OCI-LY7 (cell line): ENCODE measurements around the gene YAF2. TPM values are rescaled to one million over a fixed set of nuclear protein-coding genes. Genes with fewer than 3 reads are reported as not detected.
"Not testable (repeated sequence)": the region's sequence is repeated elsewhere in the genome, so short reads cannot be mapped to it uniquely, and the experiment has no call there.

Experiments
- BruUV-seq: library from RNA; stranded (reverse); fragments of 400-500 nt; replicated peaks from 2 replicates; lab custom pipeline; 2021; lab: Mats Ljungman, UMichigan
- CTCF ChIA-PET: fragments of 300-600 bp; sonication (Branson Sonifier 250); formaldehyde crosslinking; loops from one replicate; lab custom pipeline; 2022; ENCODE audit warnings: antibody characterized with exemption; ENCODE audit not compliant: unreplicated experiment; lab: Charles Lee
- POLR2A ChIA-PET: fragments of 300-600 bp; sonication (Branson Sonifier 250); formaldehyde crosslinking; loops from one replicate; lab custom pipeline; 2022; ENCODE audit warnings: antibody characterized with exemption; lab: Charles Lee
- DNase-seq: peaks from one replicate; pipeline ENCODE4 v3.0.0-alpha.2; 2015; ENCODE audit warnings: low spot score
- H2AFZ ChIP-seq: fragments of 200-600 bp; sonication (generic), shearing (Covaris generic); 2 replicates; pipeline ENCODE4 v1.6.1; 2014; ENCODE audit warnings: mild to moderate bottlenecking, antibody characterized with exemption, low read length, moderate library complexity
- H3K27ac ChIP-seq: fragments of 200-600 bp; sonication (generic); 2 replicates; pipeline ENCODE4 v1.5.1; 2014; ENCODE audit warnings: mixed run types, low read depth, mild to moderate bottlenecking, moderate library complexity, low read length, inconsistent platforms; ENCODE audit not compliant: poor library complexity, severe bottlenecking
- H3K36me3 ChIP-seq: fragments of 200-600 bp; sonication (generic); 2 replicates; pipeline ENCODE4 v1.6.1; 2014; ENCODE audit warnings: mild to moderate bottlenecking, antibody characterized with exemption, low read length, moderate library complexity, mixed read lengths; ENCODE audit not compliant: insufficient read depth
- H3K4me1 ChIP-seq: fragments of 200-600 bp; sonication (generic); 2 replicates; pipeline ENCODE4 v1.5.1; 2014; ENCODE audit warnings: mild to moderate bottlenecking, low read length; ENCODE audit not compliant: insufficient read depth, poor library complexity, severe bottlenecking
- H3K4me2 ChIP-seq: fragments of 200-600 bp; sonication (generic); 2 replicates; pipeline ENCODE4 v1.6.1; 2014; ENCODE audit warnings: mild to moderate bottlenecking, low read length
- H3K4me3 ChIP-seq: fragments of 200-600 bp; sonication (generic); 2 replicates; pipeline ENCODE4 v1.5.1; 2014; ENCODE audit warnings: mild to moderate bottlenecking, low read depth, low read length; ENCODE audit not compliant: poor library complexity, severe bottlenecking
- H3K79me2 ChIP-seq: fragments of 200-600 bp; sonication (generic); 2 replicates; pipeline ENCODE4 v1.6.1; 2016; ENCODE audit warnings: low read depth, mild to moderate bottlenecking, low read length, moderate library complexity, mixed read lengths; ENCODE audit not compliant: insufficient read depth
- H3K9me2 ChIP-seq: fragments of 200-600 bp; sonication (generic); 2 replicates; pipeline ENCODE4 v1.6.1; 2016; ENCODE audit warnings: mild to moderate bottlenecking, low read length, mixed read lengths; ENCODE audit not compliant: insufficient read depth
- H3K9me3 ChIP-seq: fragments of 200-600 bp; sonication (generic); 2 replicates; pipeline ENCODE4 v1.6.1; 2014; ENCODE audit warnings: mild to moderate bottlenecking, mixed run types, low read length, mixed read lengths
- H4K20me1 ChIP-seq: fragments of 200-600 bp; sonication (generic); 2 replicates; pipeline ENCODE4 v1.6.1; 2014; ENCODE audit warnings: mild to moderate bottlenecking, antibody characterized with exemption, low read length, moderate library complexity, mixed read lengths; ENCODE audit not compliant: insufficient read depth
- CTCF ChIP-seq: fragments of 200-600 bp; sonication (generic); conservative IDR thresholded peaks from 2 replicates; pipeline ENCODE4 v1.5.1; 2014; ENCODE audit warnings: mild to moderate bottlenecking, antibody characterized with exemption, low read length, moderate library complexity, mixed read lengths
- EZH2phosphoT487 ChIP-seq: fragments of 200-600 bp; sonication (generic); IDR thresholded peaks from 2 replicates; pipeline ENCODE4 v1.6.1; 2018; ENCODE audit warnings: low read depth, borderline replicate concordance, mild to moderate bottlenecking, mixed run types, antibody characterized with exemption, low read length, moderate library complexity, mixed read lengths
- intact Hi-C: fragments of 100-400 bp; cut with micrococcal nuclease; formaldehyde crosslinking; loops from one replicate; pipeline ENCODE4 v1.10.0; 2022; ENCODE audit not compliant: unreplicated experiment
- total RNA-seq, 2 experiments: library from RNA; depleted of rRNA in 1 of 2; stranded (reverse); fragments of >200 nt in 1 of 2; shearing (Covaris generic) in 1 of 2; gene quantifications; 2 replicates each; pipeline ENCODE4 v1.2.3, GENCODE V29; 2014 to 2022

The YAF2 gene
- total RNA-seq, 2 experiments from 2014 or later = 16.2 to 43.6 TPM

DNA sequence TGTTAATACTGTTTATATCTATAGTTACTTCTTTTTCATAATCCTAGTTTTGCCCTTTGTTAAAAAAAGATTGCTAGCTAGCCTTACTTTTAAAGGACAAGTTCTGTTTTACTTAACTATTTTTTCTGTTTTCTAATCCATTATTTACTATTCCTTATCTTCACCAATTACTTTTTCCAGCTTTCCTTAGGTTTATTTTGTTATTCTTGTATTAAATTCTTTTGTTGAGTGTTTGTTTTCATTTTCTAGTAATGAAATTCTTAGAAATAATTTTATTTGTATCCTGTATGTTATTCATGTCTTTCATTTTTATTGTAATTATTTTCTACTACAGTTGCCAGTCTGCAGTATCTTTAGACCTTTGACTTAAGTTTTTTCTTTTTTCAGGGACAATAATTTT is 47.7 kb downstream of the YAF2 start:
- CTCF ChIA-PET = no interaction called here

DNA sequence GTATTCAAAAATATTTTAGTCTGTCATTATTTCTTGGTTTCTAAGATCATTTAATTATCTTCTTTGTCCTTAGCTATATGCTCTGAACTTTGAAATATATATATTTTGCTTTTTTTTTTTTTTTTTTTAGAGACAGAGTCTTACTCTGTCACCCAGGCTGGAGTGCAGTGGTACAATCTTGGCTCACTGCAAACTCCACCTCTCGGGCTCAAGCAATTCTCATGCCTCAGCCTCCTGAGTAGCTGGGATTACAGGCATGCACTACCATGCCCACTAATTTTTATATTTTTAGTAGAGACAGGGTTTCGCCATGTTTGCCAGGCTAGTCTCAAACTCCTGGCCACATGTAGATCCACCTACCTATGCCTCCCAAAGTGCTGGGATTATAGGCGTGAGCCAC is 49.8 kb downstream of the YAF2 start:
- H3K4me2 ChIP-seq, H3K79me2 ChIP-seq, H3K36me3 ChIP-seq, H3K27ac ChIP-seq, DNase-seq, CTCF ChIA-PET, H3K4me3 ChIP-seq, H3K9me2 ChIP-seq, H4K20me1 ChIP-seq, H3K9me3 ChIP-seq, intact Hi-C loops, H2AFZ ChIP-seq, BruUV-seq: not testable (repeated sequence)
- POLR2A ChIA-PET = interaction anchor here (0.6 to 1.4 kb wide), 5 partner anchors 8 to 1840 kb away, joined by 3 to 6 read pairs (median 3); no protein-coding TSS in a partner anchor
- peaks cover 12% of the 10 kb centered on the region for H3K4me1 ChIP-seq

More for the DNA sequence above, 47.7 kb downstream of the YAF2 start:
- Histone ChIP-seq H3K4me1 (peaks cover 12% of the 10 kb centered on the region), H3K79me2 (no peaks in the 10 kb centered on the region), H3K9me2 (no peaks in the 10 kb centered on the region), H2AFZ (no peak overlapping the region), H3K4me2 (no peak overlapping the region), H4K20me1 (no peaks in the 10 kb centered on the region), H3K9me3 (no peaks in the 10 kb centered on the region), H3K36me3 (peaks cover 10% of the 10 kb centered on the region; the same call in 1 of the 2 replicates), H3K4me3 (no peak overlapping the region), H3K27ac (no peak overlapping the region)
- intact Hi-C loops = no loop called here
- DNase-seq = no peak
- TF ChIP-seq CTCF = no peak
- TF ChIP-seq EZH2phosphoT487 = no peak
- no TSS peak for BruUV-seq
- POLR2A ChIA-PET = interaction anchor here (0.8 to 2.3 kb wide), 2 partner anchors 11 to 25 kb away, joined by 3 to 6 read pairs; no protein-coding TSS in a partner anchor

GRCh38 chr12:42187799-42188198 is 50.2 kb downstream of the YAF2 start:
- Histone ChIP-seq H3K27ac (no peak overlapping the region), H3K9me2 (no peaks in the 10 kb centered on the region), H2AFZ (no peak overlapping the region), H4K20me1 (no peaks in the 10 kb centered on the region), H3K4me3 (no peak overlapping the region), H3K79me2 (no peaks in the 10 kb centered on the region), H3K4me1 (peaks cover 12% of the 10 kb centered on the region), H3K36me3 (peaks cover 5% of the 10 kb centered on the region; the same call in 1 of the 2 replicates), H3K4me2 (no peak overlapping the region), H3K9me3 (no peaks in the 10 kb centered on the region)
- POLR2A ChIA-PET = interaction anchor here (0.6 to 1.4 kb wide), 6 partner anchors 9 to 1632 kb away, joined by 3 to 6 read pairs (median 3); no protein-coding TSS in a partner anchor
- no peak for TF ChIP-seq CTCF
- no peak for TF ChIP-seq EZH2phosphoT487
- no TSS peak for BruUV-seq
- DNase-seq = no peak
- intact Hi-C loops = no loop called here
- CTCF ChIA-PET = no interaction called here
